ENCODE results near the gene HS3ST6. TPM values are rescaled to one million over a fixed set of nuclear protein-coding genes. Genes with fewer than 3 reads are reported as not detected.
"Not testable (repeated sequence)": the region's sequence is repeated elsewhere in the genome, so short reads cannot be mapped to it uniquely, and the experiment has no call there.

HS3ST6 gene
- total RNA-seq, 1 experiment from 2014 or later, result not detected

GRCh38 chr16:1926271-1926670 is 8.1 kb upstream of the HS3ST6 start:
- DNase-seq (ENCODE audit: low read depth), result no peak

GRCh38 chr16:1924095-1924494 is 5.9 kb upstream of the HS3ST6 start:
- no peak for DNase-seq (ENCODE audit: low read depth)

GRCh38 chr16:1923299-1924034 is 5.3 kb upstream of the HS3ST6 start:
- peak; percentile 64 for DNase-seq (ENCODE audit: low read depth)

- no peak for DNase-seq (ENCODE audit: low read depth)
These were observed 4.1 kb upstream of the HS3ST6 start for GRCh38 chr16:1922357-1922756.

- DNase-seq (ENCODE audit: low read depth), result no peak
These were observed 2.5 kb upstream of the HS3ST6 start for GRCh38 chr16:1920727-1921171.

GRCh38 chr16:1920122-1920521 is 1.9 kb upstream of the HS3ST6 start:
- not testable (repeated sequence) for DNase-seq (ENCODE audit: low read depth)

- DNase-seq (ENCODE audit: low read depth), result no peak
These were observed 1.2 kb upstream of the HS3ST6 start for GRCh38 chr16:1919327-1919998.

GRCh38 chr16:1917665-1918350 is 407 bp downstream of the HS3ST6 start:
- DNase-seq (ENCODE audit: low read depth), result no peak

- DNase-seq (ENCODE audit: low read depth), result no peak
These were observed 1.1 kb downstream of the HS3ST6 start for GRCh38 chr16:1917056-1917664.

- DNase-seq (ENCODE audit: low read depth), result no peak
These were observed 1.6 kb downstream of the HS3ST6 start for GRCh38 chr16:1916640-1916990.

- DNase-seq (ENCODE audit: low read depth), result no peak
These were observed 2.2 kb downstream of the HS3ST6 start for GRCh38 chr16:1915732-1916639.

GRCh38 chr16:1914988-1915387 is 3.2 kb downstream of the HS3ST6 start:
- DNase-seq (ENCODE audit: low read depth), result no peak

GRCh38 chr16:1914084-1914608 is 4.1 kb downstream of the HS3ST6 start:
- DNase-seq (ENCODE audit: low read depth), result no peak

- no peak for DNase-seq (ENCODE audit: low read depth)
These were observed 4.7 kb downstream of the HS3ST6 start for GRCh38 chr16:1913327-1914083.

GRCh38 chr16:1912215-1912543 is 6.0 kb downstream of the HS3ST6 start:
- DNase-seq (ENCODE audit: low read depth), result no peak

- no peak for DNase-seq (ENCODE audit: low read depth)
These were observed 6.6 kb downstream of the HS3ST6 start for GRCh38 chr16:1911467-1912214.

- no peak for DNase-seq (ENCODE audit: low read depth)
These were observed 8.5 kb downstream of the HS3ST6 start for GRCh38 chr16:1909561-1910231.

GRCh38 chr16:1908983-1909382 is 9.2 kb downstream of the HS3ST6 start:
- DNase-seq (ENCODE audit: low read depth), result no peak

- no peak for DNase-seq (ENCODE audit: low read depth)
These were observed 10.0 kb downstream of the HS3ST6 start for GRCh38 chr16:1908184-1908583.
